Measurements from ENCODE around the gene TRIM71. TPM values are rescaled to one million over a fixed set of nuclear protein-coding genes. Genes with fewer than 3 reads are reported as not detected.
"Not testable (repeated sequence)": the region's sequence is repeated elsewhere in the genome, so short reads cannot be mapped to it uniquely, and the experiment has no call there.

The TRIM71 gene
- total and polyA plus RNA-seq, 2 experiments from 2014 or later, result 3.3 to 21.8 TPM

DNA sequence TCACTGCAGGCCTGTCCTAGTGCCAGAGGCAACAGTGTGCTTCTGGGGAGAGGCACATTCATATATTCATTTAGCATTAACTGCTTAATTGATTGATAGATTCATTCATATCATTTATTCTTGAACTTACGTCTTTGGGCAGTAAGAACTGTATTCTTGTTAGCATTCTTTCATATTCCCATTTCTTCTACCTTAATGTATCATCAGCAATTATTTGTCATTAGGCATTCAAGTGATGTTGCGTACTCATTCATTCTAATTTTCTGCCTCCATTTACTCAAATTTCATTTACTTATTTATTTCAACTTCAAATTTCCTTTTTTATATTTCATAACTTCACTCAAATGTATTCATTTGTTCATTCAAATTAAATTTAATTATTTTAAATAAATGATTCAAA lies 102.1 kb downstream of the TRIM71 start:
- no peak for DNase-seq (ENCODE audit: low read depth in 1 of 2, low spot score in 1 of 2)
- H3K4me3 ChIP-seq, result no peak overlapping the region
- no peak overlapping the region for H3K27ac ChIP-seq
- no peaks in the 10 kb centered on the region for H3K9me3 ChIP-seq (ENCODE audit: low read depth)
- H3K36me3 ChIP-seq, result no peaks in the 10 kb centered on the region
- H3K27me3 ChIP-seq, result no peaks in the 10 kb centered on the region
- H3K4me1 ChIP-seq (ENCODE audit: low read depth), result no peaks in the 10 kb centered on the region
- TF ChIP-seq, protein P1, sequence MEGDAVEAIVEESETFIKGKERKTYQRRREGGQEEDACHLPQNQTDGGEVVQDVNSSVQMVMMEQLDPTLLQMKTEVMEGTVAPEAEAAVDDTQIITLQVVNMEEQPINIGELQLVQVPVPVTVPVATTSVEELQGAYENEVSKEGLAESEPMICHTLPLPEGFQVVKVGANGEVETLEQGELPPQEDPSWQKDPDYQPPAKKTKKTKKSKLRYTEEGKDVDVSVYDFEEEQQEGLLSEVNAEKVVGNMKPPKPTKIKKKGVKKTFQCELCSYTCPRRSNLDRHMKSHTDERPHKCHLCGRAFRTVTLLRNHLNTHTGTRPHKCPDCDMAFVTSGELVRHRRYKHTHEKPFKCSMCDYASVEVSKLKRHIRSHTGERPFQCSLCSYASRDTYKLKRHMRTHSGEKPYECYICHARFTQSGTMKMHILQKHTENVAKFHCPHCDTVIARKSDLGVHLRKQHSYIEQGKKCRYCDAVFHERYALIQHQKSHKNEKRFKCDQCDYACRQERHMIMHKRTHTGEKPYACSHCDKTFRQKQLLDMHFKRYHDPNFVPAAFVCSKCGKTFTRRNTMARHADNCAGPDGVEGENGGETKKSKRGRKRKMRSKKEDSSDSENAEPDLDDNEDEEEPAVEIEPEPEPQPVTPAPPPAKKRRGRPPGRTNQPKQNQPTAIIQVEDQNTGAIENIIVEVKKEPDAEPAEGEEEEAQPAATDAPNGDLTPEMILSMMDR (IDR thresholded peaks at IDR 0.05; ENCODE audit: low read depth, low read length), result no peak

DNA sequence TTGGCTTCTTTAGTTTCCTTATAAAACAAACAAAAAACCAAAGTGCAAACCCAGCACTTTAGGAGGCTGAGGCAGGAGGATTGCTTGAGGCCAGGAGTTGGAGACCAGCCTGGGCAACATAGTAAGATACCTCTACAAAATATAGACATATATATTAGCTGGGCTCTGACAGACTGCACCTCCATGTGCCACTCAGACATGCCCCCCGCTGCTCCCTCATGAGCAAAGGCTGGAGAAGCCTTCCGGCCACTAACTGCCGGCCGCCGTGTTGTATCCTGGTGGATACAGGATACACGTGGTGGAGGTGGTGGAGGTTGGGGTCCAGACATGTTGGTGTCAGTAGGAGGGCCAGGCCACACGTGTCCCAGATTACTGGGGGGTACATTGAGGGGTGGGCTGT lies 104.3 kb downstream of the TRIM71 start:
- TF ChIP-seq, protein P1 (IDR thresholded peaks at IDR 0.05; ENCODE audit: low read depth, low read length), result no peak
- no peaks in the 10 kb centered on the region for H3K9me3 ChIP-seq (ENCODE audit: low read depth)
- no peaks in the 10 kb centered on the region for H3K36me3 ChIP-seq
- no peak overlapping the region for H3K27ac ChIP-seq
- H3K27me3 ChIP-seq, result no peaks in the 10 kb centered on the region
- DNase-seq (ENCODE audit: low read depth in 1 of 2, low spot score in 1 of 2), result no peak
- no peak overlapping the region for H3K4me3 ChIP-seq
- no peaks in the 10 kb centered on the region for H3K4me1 ChIP-seq (ENCODE audit: low read depth)

DNA sequence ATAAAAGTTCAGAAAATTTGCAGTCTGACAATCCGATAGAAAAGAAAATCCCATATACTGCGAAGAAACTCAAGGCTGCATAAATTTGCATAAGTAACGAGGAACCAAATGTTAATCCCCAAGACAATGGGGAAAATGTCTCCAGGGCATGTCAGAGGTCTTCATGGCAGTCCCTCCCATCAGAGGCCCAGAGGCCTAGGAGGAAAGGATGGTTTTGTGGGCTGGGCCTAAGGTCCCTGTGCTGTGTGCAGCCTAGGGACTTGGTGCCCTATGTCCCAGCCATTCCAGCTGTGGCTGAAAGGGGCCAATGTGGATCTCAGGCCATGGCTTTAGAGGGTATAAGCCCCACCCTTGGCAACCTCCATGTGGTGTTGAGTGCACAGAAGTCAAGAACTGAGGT lies 112.4 kb downstream of the TRIM71 start:
- Histone ChIP-seq H3K27me3 (no peaks in the 10 kb centered on the region), H3K27ac (no peak overlapping the region), H3K36me3 (no peaks in the 10 kb centered on the region), H3K4me3 (no peak overlapping the region), H3K9me3 (ENCODE audit: low read depth) (no peaks in the 10 kb centered on the region), H3K4me1 (ENCODE audit: low read depth) (no peaks in the 10 kb centered on the region)
- TF ChIP-seq, protein P1 (IDR thresholded peaks at IDR 0.05; ENCODE audit: low read depth, low read length), result no peak
- DNase-seq (ENCODE audit: low read depth in 1 of 2, low spot score in 1 of 2), result no peak

DNA sequence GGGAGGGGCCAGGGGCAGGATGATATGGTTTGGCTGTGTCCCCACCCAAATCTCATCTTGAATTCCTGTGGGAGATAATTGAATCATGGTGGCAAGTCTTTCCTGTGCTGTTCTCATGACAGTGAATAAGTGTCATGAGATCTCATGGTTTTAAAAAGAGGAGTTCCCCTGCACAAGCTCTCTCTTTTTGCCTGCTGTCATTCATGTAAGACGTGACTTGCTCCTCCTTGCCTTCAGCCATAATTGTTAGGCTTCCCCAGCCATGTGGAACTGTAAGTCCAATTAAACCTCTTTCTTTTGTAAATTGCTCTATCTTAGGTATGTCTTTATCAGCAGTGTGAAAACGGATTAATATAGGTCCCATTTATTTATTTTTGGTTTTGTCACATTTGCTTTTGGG lies 113.5 kb downstream of the TRIM71 start:
- DNase-seq (ENCODE audit: low read depth in 1 of 2, low spot score in 1 of 2), result not testable (repeated sequence)

DNA sequence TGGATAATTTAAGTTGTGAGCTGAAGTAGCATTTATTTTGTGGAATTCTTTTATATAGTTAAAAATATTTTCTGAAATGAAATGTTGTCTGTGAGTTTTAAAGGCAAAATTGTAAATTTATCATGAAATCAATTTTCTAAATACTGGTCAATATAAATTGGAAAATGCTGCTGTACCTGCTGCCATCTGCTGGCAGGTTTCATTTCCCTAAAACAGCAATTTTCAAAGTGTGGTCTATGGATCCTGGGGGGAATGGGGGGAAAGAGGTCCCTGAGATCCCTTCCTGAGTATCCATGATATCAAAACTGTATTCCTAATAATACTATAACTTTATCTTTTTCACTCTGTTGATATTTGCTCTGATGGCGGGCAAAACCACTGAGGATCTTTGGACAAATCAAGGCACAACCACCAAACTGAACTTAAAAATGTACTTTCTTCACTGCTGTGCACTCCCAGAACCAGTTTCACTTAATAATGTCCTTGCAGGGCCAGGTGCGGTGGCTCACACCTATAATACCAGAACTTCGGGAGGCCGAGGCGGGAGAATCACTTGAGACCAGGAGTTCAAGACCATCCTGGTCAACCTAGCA lies 116.4 kb downstream of the TRIM71 start:
- peak; percentile 40 to 42 for DNase-seq (ENCODE audit: low read depth in 1 of 2, low spot score in 1 of 2)
- no peaks in the 10 kb centered on the region for H3K4me1 ChIP-seq (ENCODE audit: low read depth)

More for the DNA sequence above, 113.5 kb downstream of the TRIM71 start:
- H3K27me3 ChIP-seq; H3K27ac ChIP-seq; H3K4me3 ChIP-seq; H3K4me1 ChIP-seq (ENCODE audit: low read depth); H3K9me3 ChIP-seq (ENCODE audit: low read depth); H3K36me3 ChIP-seq: not testable (repeated sequence)

DNA sequence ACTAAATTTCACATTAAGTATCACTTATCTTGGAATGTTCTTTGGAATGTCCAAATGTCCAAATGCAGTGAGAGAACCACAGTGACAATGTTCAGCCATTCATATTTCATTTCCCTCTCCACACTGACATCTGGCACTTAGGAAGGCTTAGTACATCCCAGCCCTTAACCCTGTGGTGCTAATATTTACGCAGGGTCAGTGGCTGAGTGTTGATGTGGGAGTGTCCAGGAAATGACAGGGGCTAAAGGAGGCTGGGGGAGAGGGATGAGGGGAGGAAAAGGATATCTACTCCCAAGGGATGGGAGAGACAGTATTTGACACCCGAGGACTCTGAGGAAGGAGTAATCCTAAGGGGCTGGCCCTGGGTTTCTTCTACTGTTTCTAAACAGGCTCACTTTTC lies 119.5 kb downstream of the TRIM71 start:
- no peak overlapping the region for H3K4me3 ChIP-seq
- TF ChIP-seq, protein P1 (IDR thresholded peaks at IDR 0.05; ENCODE audit: low read depth, low read length), result no peak
- H3K4me1 ChIP-seq (ENCODE audit: low read depth), result no peaks in the 10 kb centered on the region
- no peaks in the 10 kb centered on the region for H3K9me3 ChIP-seq (ENCODE audit: low read depth)
- peak in 1 of 2 donors; percentile 19 for DNase-seq (ENCODE audit: low read depth in 1 of 2, low spot score in 1 of 2)
- H3K27ac ChIP-seq, result no peak overlapping the region
- no peaks in the 10 kb centered on the region for H3K27me3 ChIP-seq
- H3K36me3 ChIP-seq, result no peaks in the 10 kb centered on the region

More for the DNA sequence above, 116.4 kb downstream of the TRIM71 start:
- no peaks in the 10 kb centered on the region for H3K9me3 ChIP-seq (ENCODE audit: low read depth)
- no peak overlapping the region for H3K27ac ChIP-seq
- TF ChIP-seq, protein P1 (IDR thresholded peaks at IDR 0.05; ENCODE audit: low read depth, low read length), result peak; percentile 73
- H3K27me3 ChIP-seq, result no peaks in the 10 kb centered on the region
- no peak overlapping the region for H3K4me3 ChIP-seq
- no peaks in the 10 kb centered on the region for H3K36me3 ChIP-seq

DNA sequence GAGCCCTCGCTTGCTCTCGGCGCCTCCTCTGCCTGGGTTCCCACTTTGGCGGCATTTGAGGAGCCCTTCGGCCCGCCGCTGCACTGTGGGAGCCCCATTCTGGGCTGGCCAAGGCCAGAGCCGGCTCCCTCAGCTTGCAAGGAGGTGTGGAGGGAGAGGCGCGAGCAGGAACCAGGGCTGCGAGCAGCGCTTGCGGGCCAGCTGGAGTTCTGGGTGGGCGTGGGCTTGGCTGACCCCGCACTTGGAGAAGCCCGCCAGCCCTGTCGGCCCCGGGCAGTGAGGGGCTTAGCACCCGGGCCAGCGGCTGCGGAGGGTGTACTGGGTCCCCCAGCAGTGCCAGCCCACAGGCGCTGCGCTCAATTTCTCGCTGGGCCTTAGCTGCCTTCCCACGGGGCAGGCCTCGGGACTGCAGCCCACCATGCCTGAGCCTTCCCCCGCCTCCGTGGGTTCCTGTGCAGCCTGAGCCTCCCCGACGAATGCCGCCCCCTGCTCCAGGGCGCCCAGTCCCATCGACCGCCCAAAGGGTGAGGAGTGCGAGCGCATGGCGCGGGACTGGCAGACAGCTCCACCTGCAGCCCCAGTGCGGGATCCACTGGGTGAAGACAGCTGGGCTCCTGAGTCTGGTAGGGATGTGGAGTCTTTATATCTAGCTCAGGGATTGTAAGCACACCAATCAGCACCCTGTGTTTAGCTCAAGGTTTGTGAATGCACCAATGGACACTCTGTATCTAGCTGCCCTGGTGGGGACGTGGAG lies 121.9 kb downstream of the TRIM71 start:
- H3K4me3 ChIP-seq; DNase-seq (ENCODE audit: low read depth in 1 of 2, low spot score in 1 of 2); H3K36me3 ChIP-seq; H3K4me1 ChIP-seq (ENCODE audit: low read depth); H3K27me3 ChIP-seq; H3K9me3 ChIP-seq (ENCODE audit: low read depth); H3K27ac ChIP-seq: not testable (repeated sequence)

All from cardiac muscle cell (in vitro differentiated cells and primary cell).